ENCODE results near the gene NDUFB2. TPM values are rescaled to one million over a fixed set of nuclear protein-coding genes. Genes with fewer than 3 reads are reported as not detected.
A peak's percentile ranks its signal among the peaks of the same experiment; 100 is the strongest.

NDUFB2 gene
- total and polyA plus RNA-seq, 9 of the 15 experiments (the other 6 are each of a cell fraction or from before 2014, with no cell fraction given): 220 to 2,075 (median 320) TPM

GRCh38 chr7:140673063-140673773, 23.3 kb upstream of the NDUFB2 start (continued):
- TF ChIP-seq FOXM1 (IDR thresholded peaks at IDR 0.05; ENCODE audit: low read depth) (no peak), FOXM1 (CRISPR knock-in tag; IDR thresholded peaks at IDR 0.05; ENCODE audit: low read depth) (peak; percentile 43; the same call in 1 of the 2 replicates), TAF7 (tag; IDR thresholded peaks at IDR 0.05) (no peak), HINFP (tag; conservative IDR thresholded peaks at IDR 0.05; ENCODE audit: low read depth) (no peak), NFATC3 (IDR thresholded peaks at IDR 0.05) (no peak), RBFOX2 (IDR thresholded peaks at IDR 0.05; ENCODE audit: low read depth, low read length) (peak; percentile 81), POLR2B (IDR thresholded peaks at IDR 0.05; ENCODE audit: low read depth, partially characterized antibody) (no peak), TARDBP (IDR thresholded peaks at IDR 0.05) (0 out of 2 replicates have a peak, but pooled peaks have one; percentile 32), AFF4 (CRISPR knock-in tag; IDR thresholded peaks at IDR 0.05) (peak; percentile 77; the same call in 1 of the 2 replicates), CREB3L1 (IDR thresholded peaks at IDR 0.05; ENCODE audit: borderline replicate concordance, low read depth) (peak; percentile 66; the same call in 1 of the 2 replicates), CTCF (IDR thresholded peaks at IDR 0.05 in 2 of 3, conservative IDR thresholded peaks at IDR 0.05 in 1 of 3; ENCODE audit: insufficient read depth in 2 of 3, low read depth in 1 of 3, low read length in 3 of 3) (no peak; a peak in 1 of 6 replicates), GATAD2A (IDR thresholded peaks at IDR 0.05) (0 out of 2 replicates have a peak, but pooled peaks have one; percentile 39), MEIS2 (IDR thresholded peaks at IDR 0.05; ENCODE audit: partially characterized antibody) (peak; percentile 11), ETS1 (conservative IDR thresholded peaks at IDR 0.05; ENCODE audit: control insufficient read depth, low read depth, low read length) (no peak), FOSL1 (tag; conservative IDR thresholded peaks at IDR 0.05) (no peak), NRF1 (conservative IDR thresholded peaks at IDR 0.05 in 1 of 2, IDR thresholded peaks at IDR 0.05 in 1 of 2) (peak; percentile 54 to 61), ASH1L (IDR thresholded peaks at IDR 0.05; ENCODE audit: borderline replicate concordance, low read depth, partially characterized antibody) (no peak)

Data from K562 (cell line).